Medulla oblongata (tissue), 1 donor: Measurements from ENCODE around the gene TASP1.

ENCODE experiments used
- DNase-seq: peaks from one replicate; pipeline ENCODE4 v3.0.0-alpha.2; 2015; ENCODE audit errors: extremely low spot score

The TASP1 gene

DNA sequence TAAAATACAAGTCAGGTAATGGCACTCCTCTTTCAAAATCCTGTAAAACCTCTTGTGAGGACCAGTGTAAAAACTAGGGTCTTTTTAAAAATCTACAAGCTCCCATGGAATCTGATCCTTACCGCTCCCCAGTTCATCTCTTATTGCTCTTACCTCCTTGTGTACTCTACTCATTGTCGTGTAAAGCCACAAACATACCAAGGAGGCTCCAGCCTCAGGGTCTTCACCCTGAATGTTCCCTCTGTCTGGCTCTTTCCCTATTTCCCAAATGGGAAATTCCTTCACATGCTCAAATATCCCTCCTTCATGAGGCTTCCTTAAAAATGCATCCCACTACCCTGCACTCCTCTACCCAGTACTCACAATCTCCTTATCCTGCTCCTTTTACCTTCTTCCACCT, 67.1 kb downstream of the TASP1 start:
- DNase-seq, result no peak

DNA sequence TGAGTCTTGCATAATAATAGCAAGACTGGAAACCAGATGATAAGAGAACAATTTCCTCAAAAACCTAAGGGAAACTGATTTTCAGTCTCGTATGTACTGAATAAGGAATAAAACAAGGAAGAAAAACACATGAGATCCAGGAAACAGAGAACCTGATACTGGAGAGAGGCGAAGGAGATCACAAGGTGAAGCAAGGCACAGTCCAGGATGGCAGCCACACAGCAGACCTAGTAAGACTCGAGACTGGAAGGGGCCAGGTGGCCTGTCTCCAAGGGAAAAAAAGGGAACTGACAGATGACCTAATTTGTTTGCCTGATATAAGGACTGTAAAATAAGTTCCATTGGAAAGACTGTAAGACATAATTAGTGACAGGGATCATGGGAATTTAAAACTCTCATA, 71.1 kb downstream of the TASP1 start:
- DNase-seq, result no peak

DNA sequence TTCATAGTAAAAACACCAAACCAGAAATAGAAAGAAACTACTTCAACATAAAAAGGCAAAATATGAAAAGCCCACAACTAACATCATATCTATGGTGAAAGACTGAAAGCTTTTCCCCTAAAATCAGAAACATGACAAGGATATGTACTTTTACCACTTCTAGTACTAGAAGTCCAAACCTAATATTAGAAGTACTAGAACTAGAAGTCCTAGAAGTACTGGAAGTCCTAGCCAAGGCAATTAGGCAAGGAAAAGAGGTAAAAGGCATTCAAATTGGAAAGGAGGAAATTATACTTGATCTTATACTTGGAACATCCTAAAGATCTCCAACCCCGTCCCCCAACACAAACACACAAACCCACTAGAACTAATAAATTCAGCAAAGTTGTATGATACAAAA, 74.9 kb downstream of the TASP1 start:
- DNase-seq, result no peak

DNA sequence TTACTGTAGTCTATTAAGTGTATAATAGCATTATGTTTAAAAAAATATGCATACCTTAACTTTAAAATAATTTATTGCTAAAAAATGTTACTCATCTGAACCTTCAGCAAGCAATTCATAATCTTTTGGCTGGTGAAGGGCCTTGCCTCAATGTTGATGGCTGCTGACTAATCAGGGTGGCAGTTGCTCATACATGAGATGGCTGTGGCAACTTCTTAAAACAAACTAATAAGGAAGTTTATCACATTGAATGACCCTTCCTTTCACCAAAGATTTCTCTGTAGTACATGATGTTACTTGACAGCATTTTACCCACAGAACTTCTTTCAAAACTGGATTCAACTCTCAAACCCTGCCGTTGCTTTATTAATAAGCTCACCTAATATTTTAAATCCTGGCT, 84.0 kb downstream of the TASP1 start:
- no peak for DNase-seq

DNA sequence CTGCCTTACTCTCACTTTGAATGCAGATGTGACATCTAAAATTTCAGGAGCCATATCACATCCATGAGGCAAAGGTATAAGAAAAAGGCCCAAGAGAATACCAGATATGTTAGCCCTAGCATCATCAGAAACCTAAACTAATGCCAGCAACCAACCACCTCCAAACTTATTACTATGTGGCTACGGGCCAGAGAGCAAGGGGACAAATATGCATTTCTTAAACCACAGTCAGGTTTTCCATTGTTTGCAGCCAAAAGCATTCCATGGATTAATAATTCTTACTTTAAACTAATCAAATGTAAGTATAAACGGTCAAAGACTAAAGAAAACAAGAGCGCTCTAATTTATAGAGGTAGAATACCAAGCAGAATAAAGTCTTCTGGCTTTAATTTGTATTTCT, 84.7 kb downstream of the TASP1 start:
- DNase-seq, result no peak

DNA sequence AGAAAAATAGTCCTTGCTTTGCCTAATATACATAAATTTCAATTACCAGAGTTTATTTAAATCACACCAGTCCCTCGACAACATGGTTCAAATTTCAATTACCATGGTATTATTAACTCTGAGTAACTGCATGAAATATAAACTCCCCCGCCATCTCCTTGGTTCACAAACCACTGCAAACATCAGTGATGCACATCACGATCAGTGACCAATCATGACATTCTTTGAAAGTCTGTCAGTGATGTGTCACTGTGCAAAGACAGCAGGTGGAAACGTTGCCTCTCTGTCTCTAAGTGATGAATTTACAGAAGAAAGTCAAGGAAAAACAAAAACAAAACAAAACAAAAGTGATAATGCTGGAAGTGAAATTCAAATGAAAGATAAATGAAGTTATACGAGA, 86.7 kb downstream of the TASP1 start:
- no peak for DNase-seq

DNA sequence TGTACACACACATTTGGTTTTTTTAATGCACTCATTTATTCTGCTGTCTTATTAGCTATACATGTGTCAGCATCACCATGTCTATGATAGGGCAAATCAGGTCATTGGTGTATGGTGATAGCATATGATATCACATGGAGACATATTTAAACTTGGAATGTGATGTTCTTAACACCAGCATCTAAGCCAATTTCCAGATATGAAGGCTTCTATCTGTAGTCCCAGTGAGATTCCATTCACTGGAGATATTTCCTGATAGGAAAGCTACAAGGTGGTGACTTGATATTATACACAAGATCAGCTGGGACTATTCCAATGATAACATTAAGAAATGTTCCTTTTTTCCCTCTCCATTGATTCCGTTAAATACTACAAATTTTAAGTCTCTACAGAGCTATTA, 89.3 kb downstream of the TASP1 start:
- no peak for DNase-seq

DNA sequence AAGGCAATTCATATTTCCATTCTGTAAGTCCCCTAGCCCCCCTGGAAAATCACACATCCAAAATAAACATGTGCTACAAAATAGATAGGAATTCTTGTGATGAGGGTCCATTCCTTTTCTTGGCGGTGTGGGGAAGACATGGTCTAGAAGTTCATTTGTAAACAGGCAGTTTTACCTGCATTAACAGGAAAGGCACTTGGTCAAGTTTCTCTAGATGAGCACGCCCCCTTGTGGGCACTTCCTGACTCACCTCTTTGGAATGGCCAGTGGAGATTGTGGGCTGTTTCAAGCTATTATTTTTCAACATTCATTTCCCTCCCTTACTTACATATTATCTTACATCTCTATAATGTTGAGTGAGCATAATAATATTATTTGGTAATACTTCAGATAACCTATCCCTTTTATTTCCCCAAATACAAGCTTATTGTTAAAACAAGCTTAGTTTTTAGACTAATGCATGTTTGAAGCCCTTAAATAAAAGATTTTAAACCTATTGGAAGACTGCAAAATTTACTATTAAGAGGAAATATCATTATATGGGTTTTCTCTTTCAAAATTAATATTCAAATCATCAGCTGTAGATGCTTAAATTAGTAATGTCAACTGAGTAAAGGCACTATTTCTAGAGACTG, 92.1 kb downstream of the TASP1 start:
- DNase-seq, result peak; percentile 80

DNA sequence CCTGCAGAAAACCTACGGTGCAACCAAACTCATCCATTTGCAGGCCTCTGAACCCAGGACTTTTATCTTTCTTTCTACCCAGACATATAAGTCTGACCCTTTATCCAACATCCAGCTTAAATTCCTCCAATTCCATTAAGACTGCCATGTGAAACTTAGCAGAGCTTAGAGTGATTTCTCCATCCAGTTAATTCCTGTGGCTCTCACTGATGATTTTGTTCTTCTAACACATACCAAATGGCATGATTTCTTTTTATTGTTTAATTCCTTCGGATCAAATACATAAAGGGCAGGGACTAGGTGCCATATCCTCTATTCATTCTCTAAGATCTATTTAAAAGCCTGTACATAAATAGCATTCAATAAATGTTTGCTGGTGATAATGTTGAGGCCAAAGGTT, 92.9 kb downstream of the TASP1 start:
- no peak for DNase-seq

DNA sequence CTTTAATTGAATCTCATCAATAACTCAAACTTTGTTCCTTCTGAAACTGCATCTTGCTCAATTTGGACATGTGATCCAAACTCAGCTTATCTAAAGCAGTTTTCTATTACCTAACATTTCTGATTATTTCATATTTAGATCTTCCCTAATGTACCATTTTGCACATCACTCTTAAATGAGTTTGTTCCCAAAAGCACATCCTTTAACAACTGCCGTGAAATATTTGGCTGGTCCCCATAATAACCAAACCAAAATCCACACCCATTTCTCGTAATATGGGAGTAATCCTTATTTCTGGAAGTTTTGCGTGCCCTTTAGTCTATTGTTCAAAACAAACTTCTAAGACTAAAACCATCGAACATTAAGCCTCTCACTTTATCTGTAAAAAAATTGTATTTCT, 94.9 kb downstream of the TASP1 start:
- DNase-seq, result no peak

DNA sequence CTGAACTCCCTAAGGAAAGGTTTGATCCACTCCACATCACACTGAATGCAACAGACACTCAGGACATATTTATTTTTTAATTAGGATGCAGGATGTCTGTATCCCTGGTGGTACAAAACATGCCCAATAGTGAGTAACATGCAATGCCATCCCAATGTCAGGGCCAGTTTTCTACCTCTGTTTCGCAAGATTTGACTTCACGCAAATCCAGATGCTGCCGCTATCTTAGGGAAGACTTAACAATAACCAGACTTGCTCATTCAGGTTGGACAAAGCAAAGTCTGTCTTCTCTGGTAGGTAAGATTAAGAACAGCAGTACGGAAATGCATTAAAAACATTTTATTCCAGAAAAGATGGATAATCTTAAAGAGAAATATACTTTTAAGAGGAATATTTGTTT, 103.1 kb downstream of the TASP1 start:
- DNase-seq, result no peak

DNA sequence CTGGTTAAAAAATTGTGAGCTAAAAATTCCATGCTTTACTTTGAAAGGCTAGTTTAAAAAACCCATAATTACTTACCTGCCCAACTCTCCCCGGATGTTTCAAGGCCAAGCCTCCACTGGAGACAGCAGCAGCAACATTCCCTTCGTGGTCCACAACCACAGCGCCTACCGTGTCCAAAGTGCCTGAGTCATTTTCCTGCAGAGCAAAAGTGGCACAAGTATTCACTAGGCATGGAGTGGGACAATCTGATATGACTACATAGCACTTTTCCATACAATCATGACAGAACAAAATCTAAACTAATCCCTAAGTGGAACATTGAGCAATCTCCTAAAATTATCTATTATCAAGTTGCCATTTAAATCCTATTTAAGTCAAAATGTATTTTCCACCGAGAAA, 104.8 kb downstream of the TASP1 start:
- DNase-seq, result no peak

DNA sequence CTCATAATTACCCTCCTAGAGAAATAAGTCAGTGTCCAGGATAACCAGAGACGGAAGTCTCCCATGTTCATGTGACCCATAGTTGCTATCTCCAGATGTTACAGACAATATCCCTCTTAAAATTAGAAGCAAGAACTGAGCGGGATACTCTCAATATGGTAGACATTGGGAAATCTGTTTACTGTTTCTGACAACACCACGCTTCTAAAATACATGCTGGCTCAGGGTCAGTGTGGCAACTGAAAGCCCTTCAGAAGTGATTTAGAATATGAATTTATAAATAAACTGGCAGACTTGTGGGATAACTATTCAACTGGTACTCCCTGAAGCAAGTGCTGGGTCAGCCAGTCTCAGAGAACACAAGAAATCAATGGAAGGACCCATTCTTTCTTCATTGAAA, 108.6 kb downstream of the TASP1 start:
- DNase-seq, result no peak

DNA sequence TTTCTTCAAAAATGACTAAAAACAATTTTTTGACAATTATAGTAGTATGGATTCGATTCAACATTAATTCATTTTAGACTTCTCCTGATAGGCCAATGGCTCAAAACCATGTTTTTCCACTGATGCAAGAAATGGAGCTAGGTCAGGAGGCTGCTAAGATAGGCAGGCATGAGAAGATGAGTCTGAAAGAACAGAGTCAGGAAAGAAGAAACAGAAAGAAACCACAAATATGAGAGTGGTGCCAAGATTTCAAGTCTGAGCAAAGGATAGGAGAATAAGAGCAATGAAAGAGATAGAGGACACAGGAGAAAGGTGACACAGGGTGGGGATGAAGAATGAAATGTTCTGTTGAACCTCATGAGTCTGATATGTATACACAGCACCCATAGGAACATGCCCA, 112.2 kb downstream of the TASP1 start:
- no peak for DNase-seq

DNA sequence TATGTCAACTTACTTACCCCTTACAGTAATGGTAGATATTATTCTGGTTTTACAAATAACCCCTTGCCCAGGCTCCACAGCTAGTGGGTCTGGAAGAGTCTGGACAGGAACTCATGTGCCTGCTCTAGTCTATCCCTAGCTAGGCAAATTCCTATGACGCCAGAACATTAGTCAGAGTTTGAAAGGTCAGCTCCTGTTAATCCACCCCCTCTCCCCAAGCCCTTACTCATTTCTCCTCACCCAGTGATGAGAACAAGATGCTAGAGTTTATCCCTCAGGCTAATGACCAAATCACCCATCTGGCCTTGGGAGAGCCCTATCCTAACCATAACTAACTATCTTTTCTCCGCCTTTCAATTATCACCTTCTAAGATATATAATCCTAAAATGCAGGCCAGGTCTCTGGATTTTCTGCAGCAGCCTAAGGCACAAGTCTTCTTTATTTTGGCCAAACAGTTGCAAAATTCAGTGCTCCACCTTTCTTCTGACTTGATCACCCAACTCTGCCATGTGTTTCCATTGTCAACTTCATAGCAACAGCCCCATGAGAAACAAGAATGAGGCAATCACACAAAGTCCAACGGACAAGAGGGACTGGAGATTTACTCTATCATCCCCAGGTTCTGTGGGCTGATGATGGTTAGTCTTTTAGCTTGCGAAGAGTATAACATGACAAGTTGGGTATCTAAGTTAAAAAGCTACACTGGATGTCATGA, 113.3 kb downstream of the TASP1 start:
- no peak for DNase-seq

DNA sequence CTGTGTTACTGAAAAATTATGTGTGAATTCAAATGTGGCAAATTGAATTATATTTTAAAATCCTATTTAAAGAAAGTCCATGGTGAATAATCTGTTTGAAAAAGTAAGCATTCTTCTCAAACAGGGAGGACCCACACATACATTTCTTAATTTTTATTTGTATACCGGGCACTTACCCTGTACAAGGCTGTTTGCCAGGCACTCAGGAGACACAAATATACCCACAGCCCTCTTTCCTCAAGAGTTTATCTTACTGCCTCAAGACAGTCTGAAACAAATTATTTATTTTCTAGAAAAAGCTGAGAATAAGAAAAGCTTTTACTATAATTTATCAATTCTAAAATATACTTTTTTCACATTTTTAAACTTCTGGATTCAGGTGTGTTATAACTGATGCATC, 114.4 kb downstream of the TASP1 start:
- no peak for DNase-seq

DNA sequence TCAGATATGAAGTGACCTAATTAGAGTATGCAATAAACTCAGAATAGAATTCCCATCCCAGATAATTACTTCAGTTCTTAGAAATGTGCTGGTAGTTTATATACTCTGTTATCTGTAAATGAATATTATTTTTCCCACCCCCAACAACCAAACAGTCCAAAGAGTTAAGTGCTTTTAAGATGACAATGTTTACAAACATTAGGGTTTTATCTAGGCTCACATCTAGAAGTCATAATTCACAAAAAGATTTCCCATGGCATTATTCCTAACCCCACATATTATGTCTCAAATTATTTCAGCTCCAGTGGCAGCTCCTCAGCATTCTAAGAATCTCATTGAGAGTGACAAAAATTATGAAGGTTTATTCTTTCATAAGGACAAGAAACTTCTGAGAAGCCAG, 120.9 kb downstream of the TASP1 start:
- no peak for DNase-seq

DNA sequence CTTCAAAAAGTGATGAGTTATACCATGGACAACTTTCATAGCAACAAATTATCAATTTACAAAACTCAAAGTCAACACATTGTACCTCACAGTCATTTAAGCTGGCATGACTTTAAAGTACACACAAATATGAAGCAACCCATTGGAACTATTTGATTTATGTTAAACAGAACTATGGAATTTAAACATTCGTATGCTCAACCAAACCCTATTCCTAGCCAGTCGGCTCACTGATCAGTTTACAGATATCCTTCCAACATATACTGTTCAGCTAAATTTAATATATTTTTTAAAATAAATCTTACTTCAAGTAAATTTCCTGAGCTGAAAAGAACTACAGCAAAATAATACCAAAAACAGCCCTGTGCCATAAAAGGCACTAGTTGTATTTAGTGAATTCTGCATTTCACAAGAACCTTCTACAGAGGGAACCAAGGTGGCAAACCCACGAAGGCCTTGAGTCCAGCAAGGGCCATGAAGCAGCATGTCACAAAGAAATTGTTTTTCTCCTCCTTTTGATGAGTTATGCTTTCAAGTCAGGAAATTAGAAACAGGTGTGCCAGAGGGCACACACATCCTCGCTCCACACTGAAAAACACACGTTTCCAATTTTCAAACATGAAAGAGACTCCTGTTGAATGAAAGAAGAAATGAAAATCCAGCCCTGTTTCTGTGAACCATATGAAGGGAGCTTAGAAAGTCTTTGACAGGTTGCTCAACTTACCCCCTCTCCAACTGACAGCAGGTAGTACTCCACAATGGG, 122.8 kb downstream of the TASP1 start:
- DNase-seq, result no peak

DNA sequence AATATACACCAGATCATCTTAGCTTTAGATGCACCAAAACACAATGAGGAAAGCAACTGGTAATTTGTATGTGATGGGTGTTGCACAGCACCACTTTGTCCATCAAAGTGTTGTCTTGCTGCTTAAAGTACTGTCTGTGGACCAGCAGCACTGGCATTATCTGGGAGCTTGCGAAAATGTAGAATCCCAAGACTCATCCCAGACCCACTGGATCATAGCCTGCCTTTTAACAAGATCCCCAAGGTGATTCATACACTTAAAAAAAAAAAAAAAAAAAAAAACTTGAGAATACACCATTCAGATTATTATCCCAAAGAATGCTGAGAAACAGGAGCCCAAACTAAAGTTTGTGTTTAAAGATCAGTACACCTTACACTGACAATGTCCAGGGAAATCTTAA, 123.4 kb downstream of the TASP1 start:
- DNase-seq, result no peak

DNA sequence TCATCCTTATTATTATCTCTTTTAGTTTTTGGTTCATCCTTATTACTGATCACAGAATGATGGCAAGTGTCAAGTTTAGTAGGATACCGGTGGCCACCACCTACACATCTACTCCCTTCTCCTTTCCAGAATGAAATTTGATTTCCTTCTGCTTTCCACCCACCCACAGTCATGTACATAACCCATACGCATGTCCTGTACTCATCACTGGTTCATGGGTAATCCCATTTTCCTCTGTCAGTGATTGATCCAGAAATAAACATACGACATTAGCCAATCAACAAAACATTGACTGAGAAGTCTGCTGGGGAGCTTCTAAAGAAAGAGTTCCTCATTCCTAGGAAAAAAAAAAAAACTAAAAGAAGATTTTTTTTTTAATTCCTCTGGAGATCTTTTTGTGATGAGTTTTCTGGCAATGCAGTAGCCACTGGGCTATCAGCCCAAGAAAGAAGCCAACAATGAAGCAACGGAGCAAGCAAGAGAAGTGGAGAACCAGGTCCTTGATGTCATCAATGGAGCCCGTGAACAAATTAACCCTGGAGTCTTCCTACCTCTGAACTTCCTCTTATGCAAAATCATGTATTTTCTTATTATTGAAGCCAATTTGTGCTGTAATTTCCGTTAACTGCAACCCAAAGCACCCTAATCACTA, 127.8 kb downstream of the TASP1 start:
- peak; percentile 22 for DNase-seq

DNA sequence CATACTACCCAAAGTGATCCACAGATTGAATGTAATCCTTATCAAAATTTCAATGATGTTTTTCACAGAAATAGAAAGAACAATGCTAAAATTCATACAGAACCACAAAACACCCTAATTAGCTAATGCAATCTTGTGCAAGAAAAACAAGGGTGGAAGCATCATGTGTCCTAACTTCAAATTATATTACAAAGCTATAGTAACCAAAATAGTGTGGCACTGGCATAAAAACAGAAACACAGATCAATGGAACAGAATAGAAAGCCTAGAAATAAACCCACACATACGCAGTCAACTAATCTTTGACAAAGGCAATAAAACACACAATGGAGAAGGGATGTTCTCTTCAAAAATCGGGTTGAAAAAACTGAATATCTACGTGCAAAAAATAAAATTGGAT, 131.1 kb downstream of the TASP1 start:
- DNase-seq, result no peak

DNA sequence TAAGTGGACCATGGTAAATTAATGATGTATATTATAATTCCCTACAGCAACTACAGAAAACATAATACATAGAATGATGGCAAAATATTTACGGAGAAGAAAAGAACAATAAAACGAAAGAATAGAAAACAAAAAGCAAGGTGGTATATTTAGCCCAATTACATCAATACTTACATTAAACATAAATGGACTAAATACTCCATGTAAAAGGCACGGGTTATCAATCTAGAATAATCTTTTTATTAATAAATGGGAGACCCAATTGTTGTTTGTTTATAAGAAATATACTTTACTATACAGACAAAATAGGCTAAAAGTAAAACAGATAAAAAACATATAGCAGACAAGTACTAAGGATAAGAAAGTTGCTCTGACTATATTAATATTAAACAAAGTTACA, 137.2 kb downstream of the TASP1 start:
- DNase-seq, result no peak

DNA sequence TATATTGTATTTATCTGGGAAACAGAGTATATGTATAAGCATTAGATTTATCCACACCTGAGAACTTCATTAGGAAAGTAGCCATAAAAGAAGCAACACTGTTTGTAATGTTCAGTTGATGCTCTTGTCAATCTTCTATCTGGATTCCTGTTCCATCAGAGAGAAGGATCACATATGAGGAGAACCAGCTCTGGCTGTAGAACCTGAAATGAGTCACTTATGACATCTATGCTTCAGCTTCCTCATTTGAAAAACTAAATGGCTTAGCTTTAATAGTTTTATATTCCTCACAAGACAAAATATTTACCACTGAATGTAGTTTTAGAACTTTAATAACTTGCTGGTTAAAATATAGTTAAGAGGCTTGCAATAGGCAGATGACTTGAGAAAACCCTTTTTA, 144.7 kb downstream of the TASP1 start:
- no peak for DNase-seq
